Myocyte (in vitro differentiated cells): ENCODE measurements around the gene KDM1B. TPM values are rescaled to one million over a fixed set of nuclear protein-coding genes. Genes with fewer than 3 reads are reported as not detected.
"Not testable (repeated sequence)": the region's sequence is repeated elsewhere in the genome, so short reads cannot be mapped to it uniquely, and the experiment has no call there.

Experiments used
- DNase-seq: peaks from one replicate; pipeline ENCODE4 v3.0.0-alpha.2; 2012; ENCODE audit warnings: low read depth
- total RNA-seq: library from RNA; depleted of rRNA; stranded (reverse); fragments of >200 nt; gene quantifications from 2 replicates; pipeline ENCODE4 v1.2.3, GENCODE V29; 2014

KDM1B gene
- total RNA-seq, 1 donor from 2014 or later = 18.5 TPM

GRCh38 chr6:18151391-18151790 is 3.8 kb upstream of the KDM1B start:
- not testable (repeated sequence) for DNase-seq

GRCh38 chr6:18151801-18152200 is 3.4 kb upstream of the KDM1B start:
- DNase-seq = no peak

DNA sequence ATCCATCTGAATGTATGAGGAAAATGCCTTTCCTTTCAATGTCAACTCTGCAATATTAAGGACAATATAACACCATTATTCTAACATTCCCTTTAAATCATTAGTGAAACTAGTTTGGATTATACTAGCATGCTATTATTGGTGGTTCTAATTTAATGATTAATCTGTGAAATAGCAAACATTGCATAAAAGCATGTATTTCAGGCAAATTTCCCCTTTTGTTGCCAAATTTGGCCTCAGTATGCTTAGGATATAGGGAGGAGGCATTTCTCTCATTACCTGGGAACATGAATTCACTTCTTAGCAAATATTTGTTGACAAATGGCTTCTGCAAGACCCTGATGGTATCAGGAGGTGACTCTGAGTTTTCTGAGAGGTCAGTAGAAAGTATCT is 1.9 kb upstream of the KDM1B start:
- DNase-seq = no peak

GRCh38 chr6:18154507-18155149 is 594 bp upstream of the KDM1B start, which contains the start of gene TPMT:
TSS of gene TPMT (minus strand) at chr6:18155077. CDS start at chr6:18149127, 5,950 bp downstream.
- no peak for DNase-seq

GRCh38 chr6:18155864-18156421 is 721 bp downstream of the KDM1B start:
- DNase-seq = peak; percentile 57

- DNase-seq = no peak
Measured at GRCh38 chr6:18160911-18161310, 5.7 kb downstream of the KDM1B start.

DNA sequence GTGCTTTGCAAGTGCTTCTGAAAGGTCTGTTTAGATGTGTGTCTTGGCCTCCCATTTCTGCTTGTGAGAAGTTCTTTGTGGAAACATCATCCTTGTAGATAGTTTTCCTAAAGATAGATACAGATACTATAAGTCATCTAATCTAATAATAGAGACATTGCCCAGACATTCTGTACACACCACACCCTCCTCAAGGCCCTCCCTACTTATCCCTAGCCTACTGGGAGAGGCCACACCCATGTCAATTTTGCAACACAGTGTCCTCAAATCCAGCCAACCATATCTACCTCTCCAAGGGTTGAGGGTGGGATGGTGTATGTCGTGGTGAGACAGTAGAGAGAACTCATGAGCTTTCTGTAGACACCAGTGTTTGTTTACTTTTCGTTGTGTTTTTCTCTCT is 6.2 kb downstream of the KDM1B start:
- peak; percentile 69 for DNase-seq

GRCh38 chr6:18162401-18162800 is 7.2 kb downstream of the KDM1B start:
- DNase-seq = no peak

- DNase-seq = peak; percentile 31
Measured at GRCh38 chr6:18165751-18166150, 10.5 kb downstream of the KDM1B start.

DNA sequence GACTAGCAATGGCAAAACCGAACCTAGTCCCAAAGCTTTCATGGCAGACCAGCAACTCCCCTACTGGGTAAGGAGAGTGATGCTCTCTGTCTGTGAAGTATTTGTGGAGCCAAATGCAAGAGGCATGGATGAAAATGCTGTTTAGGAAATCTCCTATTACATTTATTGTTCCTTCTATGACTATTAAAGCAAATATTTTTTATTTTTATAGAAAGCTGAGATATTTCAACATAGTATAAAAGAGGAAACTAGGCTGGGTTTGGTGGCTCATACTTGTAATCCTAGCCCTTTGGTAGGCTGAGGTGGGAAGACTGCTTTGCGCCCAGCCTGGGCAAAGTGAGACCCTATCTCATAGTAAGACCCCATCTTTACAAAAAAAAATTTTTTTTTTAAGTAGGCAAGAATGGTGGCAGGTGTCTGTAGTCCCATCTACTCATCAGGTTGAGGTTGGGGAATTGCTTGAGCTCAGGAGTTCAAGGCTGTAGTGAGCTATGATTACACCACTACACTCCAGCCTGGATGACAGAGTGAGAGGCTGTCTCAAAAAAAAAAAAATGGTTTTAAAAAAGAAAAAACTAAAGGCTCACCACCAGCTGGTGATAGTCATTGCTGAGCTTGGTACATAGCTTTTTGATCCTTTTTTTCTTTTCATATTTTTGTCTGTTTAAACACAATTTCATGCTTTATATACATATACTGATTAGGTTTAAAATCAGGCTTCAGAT is 11.3 kb downstream of the KDM1B start:
- no peak for DNase-seq

DNA sequence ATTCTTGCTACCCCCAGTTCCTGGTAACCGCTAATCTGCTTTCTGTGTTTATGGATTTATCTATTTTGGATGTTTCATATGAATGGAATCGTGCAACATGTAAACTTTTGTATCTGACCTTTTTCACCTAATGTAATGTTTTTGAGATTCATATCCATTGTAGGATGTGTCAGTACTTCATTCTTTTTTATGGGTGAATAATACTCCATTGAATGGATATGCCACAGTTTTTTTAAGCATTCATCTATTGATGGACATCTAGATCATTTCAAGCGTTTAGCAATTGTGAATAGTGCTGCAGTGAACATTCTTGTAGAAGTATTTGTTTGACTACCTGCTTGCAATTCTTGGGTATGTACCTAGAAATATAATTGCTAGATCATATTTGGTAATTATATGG is 13.0 kb downstream of the KDM1B start:
- DNase-seq = no peak

DNA sequence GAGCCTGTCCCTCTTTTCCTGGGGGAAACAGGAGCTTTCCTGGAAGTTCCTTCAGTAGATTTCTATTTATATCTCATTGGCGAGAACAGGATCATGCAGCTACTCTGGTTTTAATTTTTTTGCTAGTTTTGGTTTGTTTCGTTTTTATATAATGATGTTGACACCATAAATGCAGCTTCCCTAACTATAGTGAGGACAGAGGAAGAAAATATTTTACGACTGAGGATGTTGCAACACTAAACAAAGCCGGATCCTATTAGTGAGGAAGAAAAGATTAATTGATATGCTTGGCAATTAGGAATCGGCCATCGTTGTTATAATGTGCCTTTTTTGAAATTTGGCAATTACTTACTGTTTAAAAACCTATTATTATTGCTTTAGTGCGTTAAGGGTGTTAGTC is 16.6 kb downstream of the KDM1B start:
- no peak for DNase-seq

DNA sequence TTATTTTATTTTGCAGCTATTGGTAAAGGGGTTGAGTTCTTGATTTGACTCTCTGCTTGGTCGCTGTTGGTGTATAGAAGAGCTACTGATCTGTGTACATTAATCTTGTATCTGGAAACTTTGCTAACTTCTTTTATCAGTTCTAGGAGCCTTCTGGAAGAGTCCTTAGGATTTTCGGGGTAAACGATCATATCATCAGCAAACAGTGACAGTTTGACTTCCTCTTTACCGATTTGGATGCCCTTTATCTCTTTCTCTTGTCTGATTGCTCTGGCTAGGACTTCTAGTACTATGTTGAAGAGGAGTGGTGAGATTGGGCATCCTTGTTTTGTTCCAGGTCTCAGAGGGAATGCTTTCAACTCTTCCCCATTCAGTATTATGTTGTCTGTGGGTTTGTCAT is 21.0 kb downstream of the KDM1B start:
- not testable (repeated sequence) for DNase-seq

GRCh38 chr6:18177286-18177965 is 22.2 kb downstream of the KDM1B start:
- no peak for DNase-seq

GRCh38 chr6:18178960-18179615 is 23.9 kb downstream of the KDM1B start:
- no peak for DNase-seq

DNA sequence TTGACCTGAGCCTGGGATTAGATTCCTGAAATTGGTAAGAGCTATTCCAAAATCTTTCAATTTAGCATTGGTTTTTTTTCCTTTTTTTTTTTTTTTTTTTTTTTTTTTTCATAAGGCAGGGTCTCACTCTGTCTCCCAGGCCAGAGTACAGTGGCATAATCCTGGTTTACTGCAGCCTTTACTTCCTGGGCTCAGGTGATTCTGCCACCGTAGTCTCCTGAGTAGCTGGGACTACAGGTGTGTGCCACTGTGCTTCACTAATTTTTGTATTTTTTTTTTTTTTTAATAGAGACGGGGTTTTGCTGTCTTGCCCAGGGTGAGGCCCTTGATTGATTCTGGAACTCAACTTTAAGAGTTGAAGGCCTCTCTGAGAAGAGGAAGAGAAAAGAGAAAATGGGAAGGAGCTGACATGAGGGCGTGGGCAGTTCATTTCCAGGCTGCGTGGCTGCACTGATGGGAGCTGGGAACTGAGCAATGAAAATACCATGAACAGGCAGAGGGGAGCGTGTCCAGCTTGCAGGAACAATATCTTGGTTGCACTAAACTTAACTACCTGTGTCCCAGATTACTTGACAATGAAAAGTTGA is 24.6 kb downstream of the KDM1B start:
- DNase-seq = no peak

DNA sequence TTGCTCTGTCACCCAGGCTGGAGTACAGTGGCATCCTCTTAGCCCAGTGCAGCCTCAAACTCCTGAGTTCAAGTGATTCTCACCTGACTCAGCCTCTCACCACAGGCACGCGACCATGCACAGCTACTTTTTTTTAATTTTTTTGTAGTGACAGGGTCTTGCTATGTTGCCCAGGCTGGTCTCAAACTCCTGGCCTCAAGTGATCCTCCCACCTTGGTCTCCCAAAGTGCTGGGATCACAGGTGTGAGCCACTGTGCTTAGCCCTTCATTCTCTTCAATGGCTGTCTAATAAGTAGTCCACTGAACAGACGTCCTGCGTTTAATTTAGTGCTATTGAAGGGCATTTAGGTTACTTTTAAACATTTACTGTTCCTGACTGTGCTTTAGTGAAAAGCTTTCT is 27.3 kb downstream of the KDM1B start:
- no peak for DNase-seq

- DNase-seq = no peak
Measured at GRCh38 chr6:18183766-18184165, 28.5 kb downstream of the KDM1B start.

DNA sequence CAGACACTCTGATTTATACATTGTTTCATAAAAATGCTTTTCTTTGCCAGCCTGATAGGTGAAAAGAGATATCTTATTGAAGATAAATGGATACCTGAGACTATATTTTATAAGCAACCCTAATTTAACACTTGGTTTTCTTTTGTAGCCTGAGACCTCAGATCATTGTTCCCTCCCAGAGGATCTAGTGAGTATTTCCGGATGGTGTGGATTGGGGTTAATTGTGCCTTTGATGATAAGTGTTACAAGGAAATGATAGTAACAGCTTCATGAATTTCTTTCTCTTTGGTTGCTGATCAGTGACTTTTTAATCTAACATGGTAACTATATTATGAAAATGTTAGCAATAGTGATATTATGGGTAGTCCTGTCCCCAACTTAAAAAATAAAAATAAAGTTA is 30.4 kb downstream of the KDM1B start:
- DNase-seq = no peak

GRCh38 chr6:18186033-18186432 is 30.8 kb downstream of the KDM1B start:
- no peak for DNase-seq
